ENCODE data around the gene ACY1. TPM values are rescaled to one million over a fixed set of nuclear protein-coding genes. Genes with fewer than 3 reads are reported as not detected.
A peak's percentile ranks its signal among the peaks of the same experiment; 100 is the strongest.

The ACY1 gene
- 21.1 and 25.1 TPM in 2 replicates for polyA plus RNA-seq (2011; rRNA removed)
- polyA plus RNA-seq (2012; cell fraction: cytosol; rRNA removed), result 41.4 and 48.5 TPM in 2 replicates
- 73.1 and 85.8 TPM in 2 replicates for polyA plus RNA-seq (2012; cell fraction: nucleus; rRNA removed)
- 19.9 to 21.4 TPM (median 20.7 TPM) in 3 replicates for polyA plus RNA-seq (2017; fragmentation: RNase III; extraction: RNeasy Plus Mini Kit Qiagen cat#74134 plus additional on column Dnase treatment)
- 44.2 and 48.5 TPM in 2 replicates for polyA minus RNA-seq (2011; rRNA and poly(A)+ RNA removed)

DNA sequence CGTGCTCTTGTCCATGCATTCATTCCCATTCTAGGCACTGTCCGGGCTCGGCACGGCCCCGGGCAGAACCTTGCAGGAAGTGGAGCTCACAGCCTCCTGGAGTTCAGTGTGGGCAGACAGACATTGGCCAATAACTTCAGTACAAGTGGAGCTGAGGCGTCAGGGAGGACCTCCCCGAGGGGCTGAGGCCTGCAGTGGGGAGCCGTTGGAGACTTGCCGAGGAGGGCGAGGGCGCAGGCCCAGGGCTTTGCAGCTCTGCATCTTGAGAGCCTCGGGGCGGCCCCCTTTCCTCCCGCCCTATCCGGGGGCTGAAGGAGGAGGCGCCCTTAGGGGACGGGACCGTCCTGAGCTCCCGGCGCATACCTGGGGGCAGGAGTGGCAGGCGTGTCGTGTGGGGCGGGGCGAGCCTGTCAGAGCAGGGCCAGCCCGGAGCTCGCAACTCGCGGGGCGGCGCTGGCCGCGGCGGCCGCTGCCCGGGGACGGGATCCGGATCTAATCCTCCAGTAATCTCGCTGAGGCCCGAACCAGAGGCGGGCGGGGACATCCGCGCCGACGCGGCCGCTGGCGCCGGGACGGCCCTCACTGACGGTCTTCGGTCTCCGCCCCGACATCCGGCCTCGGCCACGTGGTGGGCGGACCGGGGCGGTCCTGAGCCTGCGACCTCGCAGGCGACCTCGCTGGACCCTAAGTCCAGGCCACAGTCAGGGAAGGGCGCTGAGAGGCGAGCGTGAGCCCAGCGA, at the start of gene ACY1:
TSS of gene ACY1 (plus strand) at position 698 of the 740 bp plus-strand sequence. CDS start 530 bp downstream, outside the sequence.
- Histone ChIP-seq H3K4me3 (peak within 1 kb of the TSS; percentile 51), H3K4me1 (peaks cover 32% of the 10 kb centered on the region), H3K27ac (peak within 1 kb of the TSS; percentile 80 to 97), H3K9me3 (no peaks in the 10 kb centered on the region), H3K4me2 (peak within 1 kb of the TSS; percentile 74)
- DNase-seq (ENCODE audit: low read depth in 1 of 2, low spot score in 1 of 2) (peak; percentile 81 to 84), ATAC-seq (peak; percentile 71 to 87), FAIRE-seq (no peak)
- ChIA-PET POLR2A (interaction anchor here (0.7 to 3.3 kb wide), 7 partner anchors 9 to 172 kb away, joined by 3 to 32 read pairs (median 14); partner anchors contain the start of genes ABHD14B, DUSP7, PARP3 and RPL29), CTCF (interaction anchor here (0.7 to 5.0 kb wide), 14 partner anchors 9 to 179 kb away, joined by 3 to 53 read pairs (median 6); partner anchors contain the start of genes ABHD14A, ABHD14B, PARP3 and PCBP4)
- 3% methylated on average over 18 of the region's 68 CpGs for WGBS (ENCODE audit: missing lambda C conversion rate)
- TF ChIP-seq, protein P1, sequence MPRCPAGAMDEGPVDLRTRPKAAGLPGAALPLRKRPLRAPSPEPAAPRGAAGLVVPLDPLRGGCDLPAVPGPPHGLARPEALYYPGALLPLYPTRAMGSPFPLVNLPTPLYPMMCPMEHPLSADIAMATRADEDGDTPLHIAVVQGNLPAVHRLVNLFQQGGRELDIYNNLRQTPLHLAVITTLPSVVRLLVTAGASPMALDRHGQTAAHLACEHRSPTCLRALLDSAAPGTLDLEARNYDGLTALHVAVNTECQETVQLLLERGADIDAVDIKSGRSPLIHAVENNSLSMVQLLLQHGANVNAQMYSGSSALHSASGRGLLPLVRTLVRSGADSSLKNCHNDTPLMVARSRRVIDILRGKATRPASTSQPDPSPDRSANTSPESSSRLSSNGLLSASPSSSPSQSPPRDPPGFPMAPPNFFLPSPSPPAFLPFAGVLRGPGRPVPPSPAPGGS (IDR thresholded peaks at IDR 0.05), result 0 out of 3 replicates have a peak, but pooled peaks have one; percentile 31
- TF ChIP-seq EHF (CRISPR knock-in tag; IDR thresholded peaks at IDR 0.05) (0 out of 2 replicates have a peak, but pooled peaks have one; percentile 35), HDAC2 (IDR thresholded peaks at IDR 0.05) (no peak), BHLHE40 (IDR thresholded peaks at IDR 0.05; ENCODE audit: low read depth, low read length) (no peak), RAD21 (conservative IDR thresholded peaks at IDR 0.05 in 1 of 2, IDR thresholded peaks at IDR 0.05 in 1 of 2) (no peak), HOXB13 (CRISPR knock-in tag; IDR thresholded peaks at IDR 0.05; ENCODE audit: low read depth) (no peak), FOXS1 (CRISPR knock-in tag; IDR thresholded peaks at IDR 0.05) (no peak), ZC3H11A (IDR thresholded peaks at IDR 0.05) (no peak), HEYL (CRISPR knock-in tag; IDR thresholded peaks at IDR 0.05) (no peak), NFE2L2 (conservative IDR thresholded peaks at IDR 0.05; ENCODE audit: low read length) (no peak), ESRRA (IDR thresholded peaks at IDR 0.05; ENCODE audit: borderline replicate concordance, low read length) (no peak), CBX8 (IDR thresholded peaks at IDR 0.05) (no peak), RARB (CRISPR knock-in tag; IDR thresholded peaks at IDR 0.05) (no peak), ZNF302 (CRISPR knock-in tag; IDR thresholded peaks at IDR 0.05) (no peak), GATA3 (IDR thresholded peaks at IDR 0.05; ENCODE audit: borderline replicate concordance) (no peak), CHD2 (IDR thresholded peaks at IDR 0.05; ENCODE audit: low read length, partially characterized antibody) (no peak), SMC3 (IDR thresholded peaks at IDR 0.05) (no peak), PHF8 (IDR thresholded peaks at IDR 0.05; ENCODE audit: borderline replicate concordance, low read depth) (peak; percentile 78), EP300 (IDR thresholded peaks at IDR 0.05) (no peak), POLR2AphosphoS2 (conservative IDR thresholded peaks at IDR 0.05; ENCODE audit: low read length) (no peak), ZFP36 (IDR thresholded peaks at IDR 0.05; ENCODE audit: borderline replicate concordance, partially characterized antibody) (no peak), FOSL2 (IDR thresholded peaks at IDR 0.05) (no peak), FOSL2 (CRISPR knock-in tag; IDR thresholded peaks at IDR 0.05) (no peak), ZSCAN20 (CRISPR knock-in tag; IDR thresholded peaks at IDR 0.05) (no peak), JUN (IDR thresholded peaks at IDR 0.05) (peak in 1 of 2 experiments; percentile 40; a peak in 2 of 5 replicates), NR3C1 (IDR thresholded peaks at IDR 0.05) (no peak), MYC (IDR thresholded peaks at IDR 0.05; ENCODE audit: borderline replicate concordance, low read length) (peak; percentile 79; the same call in 1 of the 2 replicates), TP53 (CRISPR knock-in tag; IDR thresholded peaks at IDR 0.05) (no peak), POLR2A (IDR thresholded peaks at IDR 0.05; ENCODE audit: low read length) (peak; percentile 43), MAZ (IDR thresholded peaks at IDR 0.05; ENCODE audit: borderline replicate concordance, low read depth, low read length) (0 out of 2 replicates have a peak, but pooled peaks have one; percentile 41), NPAS2 (CRISPR knock-in tag; IDR thresholded peaks at IDR 0.05; ENCODE audit: borderline replicate concordance) (no peak)
- TF ChIP-seq, protein P2, sequence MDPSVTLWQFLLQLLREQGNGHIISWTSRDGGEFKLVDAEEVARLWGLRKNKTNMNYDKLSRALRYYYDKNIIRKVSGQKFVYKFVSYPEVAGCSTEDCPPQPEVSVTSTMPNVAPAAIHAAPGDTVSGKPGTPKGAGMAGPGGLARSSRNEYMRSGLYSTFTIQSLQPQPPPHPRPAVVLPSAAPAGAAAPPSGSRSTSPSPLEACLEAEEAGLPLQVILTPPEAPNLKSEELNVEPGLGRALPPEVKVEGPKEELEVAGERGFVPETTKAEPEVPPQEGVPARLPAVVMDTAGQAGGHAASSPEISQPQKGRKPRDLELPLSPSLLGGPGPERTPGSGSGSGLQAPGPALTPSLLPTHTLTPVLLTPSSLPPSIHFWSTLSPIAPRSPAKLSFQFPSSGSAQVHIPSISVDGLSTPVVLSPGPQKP (IDR thresholded peaks at IDR 0.05; ENCODE audit: low read depth, low read length), result no peak
- TF ChIP-seq, protein P3, sequence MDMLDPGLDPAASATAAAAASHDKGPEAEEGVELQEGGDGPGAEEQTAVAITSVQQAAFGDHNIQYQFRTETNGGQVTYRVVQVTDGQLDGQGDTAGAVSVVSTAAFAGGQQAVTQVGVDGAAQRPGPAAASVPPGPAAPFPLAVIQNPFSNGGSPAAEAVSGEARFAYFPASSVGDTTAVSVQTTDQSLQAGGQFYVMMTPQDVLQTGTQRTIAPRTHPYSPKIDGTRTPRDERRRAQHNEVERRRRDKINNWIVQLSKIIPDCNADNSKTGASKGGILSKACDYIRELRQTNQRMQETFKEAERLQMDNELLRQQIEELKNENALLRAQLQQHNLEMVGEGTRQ (IDR thresholded peaks at IDR 0.05), result peak; percentile 77
- TF ChIP-seq, protein P4, sequence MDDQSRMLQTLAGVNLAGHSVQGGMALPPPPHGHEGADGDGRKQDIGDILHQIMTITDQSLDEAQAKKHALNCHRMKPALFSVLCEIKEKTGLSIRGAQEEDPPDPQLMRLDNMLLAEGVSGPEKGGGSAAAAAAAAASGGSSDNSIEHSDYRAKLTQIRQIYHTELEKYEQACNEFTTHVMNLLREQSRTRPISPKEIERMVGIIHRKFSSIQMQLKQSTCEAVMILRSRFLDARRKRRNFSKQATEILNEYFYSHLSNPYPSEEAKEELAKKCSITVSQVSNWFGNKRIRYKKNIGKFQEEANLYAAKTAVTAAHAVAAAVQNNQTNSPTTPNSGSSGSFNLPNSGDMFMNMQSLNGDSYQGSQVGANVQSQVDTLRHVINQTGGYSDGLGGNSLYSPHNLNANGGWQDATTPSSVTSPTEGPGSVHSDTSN (IDR thresholded peaks at IDR 0.05), result no peak; the same call in 1 of the 2 replicates
- TF ChIP-seq, protein P5, sequence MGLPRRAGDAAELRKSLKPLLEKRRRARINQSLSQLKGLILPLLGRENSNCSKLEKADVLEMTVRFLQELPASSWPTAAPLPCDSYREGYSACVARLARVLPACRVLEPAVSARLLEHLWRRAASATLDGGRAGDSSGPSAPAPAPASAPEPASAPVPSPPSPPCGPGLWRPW (IDR thresholded peaks at IDR 0.05), result no peak

All from A549 (cell line).